ENCODE results near the gene TACC3.

DNA sequence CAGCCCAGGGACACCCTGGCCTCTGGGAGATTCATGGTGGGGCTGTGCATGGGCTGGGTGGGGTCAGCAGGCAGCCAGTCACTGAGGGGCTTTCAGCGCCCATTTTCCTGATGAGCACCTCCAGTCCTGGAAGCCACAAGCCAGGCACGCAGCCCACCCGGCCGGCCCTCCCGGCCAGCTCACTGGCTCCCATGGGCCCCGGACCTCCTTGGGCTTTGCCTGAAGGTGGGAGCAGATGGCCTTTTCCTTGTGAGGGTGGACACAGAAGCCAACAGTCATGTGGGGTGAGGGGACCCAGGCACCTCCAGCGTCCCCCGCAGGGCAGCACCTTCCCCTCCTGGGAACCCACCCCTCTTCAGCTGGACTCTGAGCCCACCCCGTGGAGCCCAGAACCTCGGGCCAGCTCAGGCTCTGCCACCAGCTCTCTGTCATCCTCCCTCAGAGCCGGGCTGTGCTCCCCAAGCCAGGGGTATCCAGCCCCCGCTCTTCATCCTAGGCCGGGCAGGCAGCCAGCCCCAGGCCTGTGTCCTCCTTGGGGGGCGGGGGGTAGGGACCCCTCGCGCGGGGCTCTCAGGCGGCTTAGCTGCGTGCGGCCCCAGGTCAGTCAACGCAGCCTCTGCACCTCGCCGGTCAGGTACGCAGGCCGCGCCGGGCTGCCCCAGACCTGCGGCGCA is 71.0 kb downstream of the TACC3 start:
- TF ChIP-seq, protein P1, sequence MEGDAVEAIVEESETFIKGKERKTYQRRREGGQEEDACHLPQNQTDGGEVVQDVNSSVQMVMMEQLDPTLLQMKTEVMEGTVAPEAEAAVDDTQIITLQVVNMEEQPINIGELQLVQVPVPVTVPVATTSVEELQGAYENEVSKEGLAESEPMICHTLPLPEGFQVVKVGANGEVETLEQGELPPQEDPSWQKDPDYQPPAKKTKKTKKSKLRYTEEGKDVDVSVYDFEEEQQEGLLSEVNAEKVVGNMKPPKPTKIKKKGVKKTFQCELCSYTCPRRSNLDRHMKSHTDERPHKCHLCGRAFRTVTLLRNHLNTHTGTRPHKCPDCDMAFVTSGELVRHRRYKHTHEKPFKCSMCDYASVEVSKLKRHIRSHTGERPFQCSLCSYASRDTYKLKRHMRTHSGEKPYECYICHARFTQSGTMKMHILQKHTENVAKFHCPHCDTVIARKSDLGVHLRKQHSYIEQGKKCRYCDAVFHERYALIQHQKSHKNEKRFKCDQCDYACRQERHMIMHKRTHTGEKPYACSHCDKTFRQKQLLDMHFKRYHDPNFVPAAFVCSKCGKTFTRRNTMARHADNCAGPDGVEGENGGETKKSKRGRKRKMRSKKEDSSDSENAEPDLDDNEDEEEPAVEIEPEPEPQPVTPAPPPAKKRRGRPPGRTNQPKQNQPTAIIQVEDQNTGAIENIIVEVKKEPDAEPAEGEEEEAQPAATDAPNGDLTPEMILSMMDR (IDR thresholded peaks at IDR 0.05), result no peak
- TF ChIP-seq POLR2A (IDR thresholded peaks at IDR 0.05) (no peak), EP300 (IDR thresholded peaks at IDR 0.05) (no peak)
